SK-N-MC (cell line): ENCODE measurements around the gene ABL1.

Experiments used
- DNase-seq: peaks from one replicate; pipeline ENCODE4 v3.0.0-alpha.2; 2011; ENCODE audit warnings: low read depth, low spot score
- H3K27ac ChIP-seq: fragments of 200-600 bp; sonication (generic); 2 replicates; pipeline ENCODE4 v1.5.1; 2016; ENCODE audit warnings: mixed run types
- H3K36me3 ChIP-seq: fragments of 200-600 bp; sonication (generic); 2 replicates; pipeline ENCODE4 v1.6.1; 2017; ENCODE audit warnings: antibody characterized with exemption, low read length, mixed read lengths; ENCODE audit not compliant: insufficient read depth
- H3K4me3 ChIP-seq: fragments of 200-600 bp; sonication (generic); 2 replicates; pipeline ENCODE4 v1.5.1; 2016
- H3K9ac ChIP-seq: fragments of 200-600 bp; sonication (generic); 2 replicates; pipeline ENCODE4 v1.8.0; 2017; ENCODE audit warnings: mixed run types, mixed read lengths; ENCODE audit not compliant: insufficient read length
- H3K9me3 ChIP-seq: fragments of 200-600 bp; sonication (generic); 2 replicates; pipeline ENCODE4 v1.6.1; 2017; ENCODE audit warnings: low read depth, mild to moderate bottlenecking, antibody characterized with exemption, low read length, moderate library complexity, mixed read lengths
- EZH2 ChIP-seq: fragments of 200-600 bp; sonication (generic); IDR thresholded peaks from one replicate; pipeline ENCODE4 v1.6.1; 2017; ENCODE audit warnings: antibody characterized with exemption
- FOXP2 ChIP-seq: optimal IDR thresholded peaks from 2 replicates; pipeline ENCODE3; 2011; ENCODE audit warnings: mild to moderate bottlenecking, moderate library complexity; ENCODE audit not compliant: insufficient read depth; ENCODE audit errors: extremely low read length, control extremely low read depth
- POLR2AphosphoS5 ChIP-seq: IDR thresholded peaks from 2 replicates; pipeline ENCODE4 v1.6.1; 2012; ENCODE audit warnings: mild to moderate bottlenecking, low read depth, low read length, borderline replicate concordance

The ABL1 gene

GRCh38 chr9:130917168-130917960, 82.3 kb downstream of the ABL1 start:
- Histone ChIP-seq H3K9ac (no peak overlapping the region), H3K4me3 (no peak overlapping the region), H3K9me3 (no peaks in the 10 kb centered on the region), H3K27ac (no peak overlapping the region), H3K36me3 (no peaks in the 10 kb centered on the region)
- TF ChIP-seq FOXP2 (no peak), POLR2AphosphoS5 (no peak), EZH2 (no peak)
- DNase-seq: no peak

DNA sequence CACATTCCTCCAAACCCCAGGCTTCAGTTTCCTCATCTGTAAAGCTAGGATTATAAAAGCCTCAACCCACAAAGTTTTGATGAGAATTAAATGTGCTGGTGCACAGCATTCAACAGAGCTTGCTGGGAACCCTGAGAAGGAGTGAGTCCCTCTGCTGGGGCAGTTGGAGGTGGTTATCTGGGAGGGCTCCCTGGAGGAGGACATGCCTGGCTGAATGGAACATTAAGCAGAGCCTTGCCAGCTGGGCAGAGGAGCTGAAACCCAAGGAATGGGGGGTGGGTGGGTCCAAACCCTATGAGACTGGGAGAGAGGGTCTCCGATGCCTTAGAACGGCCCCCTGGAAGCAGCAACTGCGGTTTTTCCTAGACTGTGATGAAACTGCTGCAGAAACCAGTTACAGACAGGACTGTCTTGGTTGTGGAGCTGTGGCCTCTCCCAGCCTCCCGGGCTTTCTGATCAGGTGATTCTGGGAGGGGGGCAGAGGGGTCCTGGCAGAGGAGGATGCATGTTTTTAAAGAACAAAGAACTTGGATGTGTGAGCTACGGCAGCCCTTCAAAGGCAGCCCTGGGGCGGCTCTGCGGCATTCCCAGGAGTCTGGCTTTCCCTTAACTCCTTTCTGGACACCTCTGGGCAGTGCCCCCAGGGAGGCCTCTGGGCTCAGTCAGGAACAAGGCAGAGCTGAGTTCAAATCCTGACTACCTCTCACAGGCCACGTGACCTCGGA, 83.2 kb downstream of the ABL1 start:
- TF ChIP-seq FOXP2: no peak
- TF ChIP-seq EZH2: no peak
- no peak for TF ChIP-seq POLR2AphosphoS5
- no peak overlapping the region for H3K27ac ChIP-seq
- DNase-seq: no peak

GRCh38 chr9:130918826-130919558, 83.9 kb downstream of the ABL1 start:
- H3K9ac ChIP-seq: no peak overlapping the region
- TF ChIP-seq EZH2 (no peak), POLR2AphosphoS5 (no peak), FOXP2 (no peak)
- no peak overlapping the region for H3K4me3 ChIP-seq
- no peak for DNase-seq
- no peaks in the 10 kb centered on the region for H3K9me3 ChIP-seq
- H3K27ac ChIP-seq: no peak overlapping the region
- H3K36me3 ChIP-seq: no peaks in the 10 kb centered on the region

More for the DNA sequence above, 83.2 kb downstream of the ABL1 start:
- Histone ChIP-seq H3K4me3 (no peak overlapping the region), H3K9ac (no peak overlapping the region), H3K36me3 (no peaks in the 10 kb centered on the region), H3K9me3 (no peaks in the 10 kb centered on the region)

- no peak overlapping the region for H3K4me3 ChIP-seq
- no peaks in the 10 kb centered on the region for H3K36me3 ChIP-seq
- H3K27ac ChIP-seq: no peak overlapping the region
- no peak overlapping the region for H3K9ac ChIP-seq
- TF ChIP-seq EZH2: no peak
- no peaks in the 10 kb centered on the region for H3K9me3 ChIP-seq
- DNase-seq: no peak
Observed at GRCh38 chr9:130919559-130920145, 84.6 kb downstream of the ABL1 start.

DNA sequence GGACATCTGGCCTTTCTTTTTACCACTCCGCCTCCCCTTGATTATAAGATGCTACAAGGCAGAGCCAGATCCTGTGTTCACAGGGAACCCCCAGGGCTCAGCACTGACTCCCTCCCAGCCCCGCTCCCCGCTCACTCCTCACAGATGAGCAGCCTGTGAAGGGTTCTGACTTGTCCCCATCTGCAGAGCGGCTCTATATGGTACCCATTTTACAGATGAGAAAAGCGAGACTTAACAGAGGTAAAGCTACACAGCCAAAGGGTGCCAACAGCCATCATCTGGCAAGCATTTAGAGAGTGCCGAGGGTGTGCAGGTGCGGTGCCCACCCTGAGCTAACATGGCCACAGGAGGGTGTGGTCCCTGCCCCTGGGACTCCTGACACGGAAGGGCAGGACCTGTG, 85.2 kb downstream of the ABL1 start:
- H3K36me3 ChIP-seq: no peaks in the 10 kb centered on the region
- no peak for TF ChIP-seq POLR2AphosphoS5
- no peak for TF ChIP-seq EZH2
- no peak for TF ChIP-seq FOXP2
- DNase-seq: no peak
- no peak overlapping the region for H3K4me3 ChIP-seq
- no peak overlapping the region for H3K27ac ChIP-seq
- no peaks in the 10 kb centered on the region for H3K9me3 ChIP-seq
- no peak overlapping the region for H3K9ac ChIP-seq

DNA sequence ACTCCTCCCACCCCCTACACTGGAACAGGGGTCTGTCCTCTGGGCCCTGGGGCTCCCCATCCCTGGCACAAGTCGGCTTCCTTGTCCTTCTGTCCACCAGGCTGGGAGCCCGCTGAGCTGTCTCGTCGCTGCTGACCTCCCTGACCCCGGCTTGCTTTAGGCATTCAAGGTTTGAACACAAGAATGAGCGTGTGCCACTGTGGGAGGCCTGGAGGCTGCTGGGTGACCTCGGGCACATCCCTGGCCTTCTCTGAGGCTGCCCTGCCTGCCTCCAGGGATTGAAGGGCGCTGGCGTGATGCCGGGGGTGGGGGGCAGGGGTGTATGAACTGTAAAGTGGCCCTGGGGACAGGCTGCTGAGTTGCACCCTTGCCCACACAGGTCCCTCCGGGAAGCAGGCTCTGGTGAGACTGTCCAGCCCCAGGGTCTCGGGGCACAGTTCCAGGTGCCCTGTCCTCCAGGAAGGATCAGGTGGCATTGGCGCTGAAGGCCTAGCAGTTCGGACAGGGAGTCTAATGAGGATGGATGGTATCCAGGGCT, 85.8 kb downstream of the ABL1 start:
- Histone ChIP-seq H3K9me3 (no peaks in the 10 kb centered on the region), H3K36me3 (no peaks in the 10 kb centered on the region), H3K4me3 (no peak overlapping the region), H3K9ac (no peak overlapping the region), H3K27ac (no peak overlapping the region)
- TF ChIP-seq EZH2 (no peak), POLR2AphosphoS5 (no peak), FOXP2 (no peak)
- no peak for DNase-seq

GRCh38 chr9:130921300-130921988, 86.4 kb downstream of the ABL1 start:
- no peak for DNase-seq
- Histone ChIP-seq H3K27ac (no peak overlapping the region), H3K9ac (no peak overlapping the region), H3K9me3 (no peaks in the 10 kb centered on the region), H3K4me3 (no peak overlapping the region), H3K36me3 (no peaks in the 10 kb centered on the region)
- TF ChIP-seq FOXP2 (no peak), POLR2AphosphoS5 (no peak), EZH2 (no peak)
